RWPE2 (cell line): ENCODE data around the gene CROCC2.

Source experiments
- ATAC-seq: fragments of 200-7000 bp; cut with Tn5 transposase; 3 replicates; pipeline ENCODE4 v1.9.1; 2021; ENCODE audit warnings: low read depth
- DNase-seq: peaks from one replicate; pipeline ENCODE4 v3.0.0-alpha.2; 2020; ENCODE audit warnings: low spot score
- H3K27ac ChIP-seq: fragments of 450-650 bp; 2 replicates; pipeline ENCODE4 v1.5.1; 2017; ENCODE audit warnings: mild to moderate bottlenecking; ENCODE audit not compliant: poor library complexity, severe bottlenecking
- H3K27me3 ChIP-seq: fragments of 250-450 bp; sonication (Bioruptor Pico); 2 replicates; pipeline ENCODE4 v1.5.1; 2021; ENCODE audit warnings: mild to moderate bottlenecking, moderate library complexity; ENCODE audit not compliant: insufficient read depth, poor library complexity, severe bottlenecking
- H3K36me3 ChIP-seq: fragments of 250-450 bp; sonication (Bioruptor Pico); 2 replicates; pipeline ENCODE4 v1.5.1; 2020; ENCODE audit warnings: low read depth, mild to moderate bottlenecking, moderate library complexity
- H3K4me1 ChIP-seq: fragments of 250-450 bp; sonication (Bioruptor Pico); 2 replicates; pipeline ENCODE4 v1.5.1; 2021; ENCODE audit warnings: mild to moderate bottlenecking, moderate library complexity; ENCODE audit not compliant: insufficient read depth, poor library complexity, severe bottlenecking
- H3K4me3 ChIP-seq: fragments of 250-450 bp; sonication (Bioruptor Pico); 2 replicates; pipeline ENCODE4 v1.5.1; 2021; ENCODE audit warnings: mild to moderate bottlenecking, moderate library complexity; ENCODE audit not compliant: severe bottlenecking
- H3K9me3 ChIP-seq: fragments of 250-450 bp; sonication (Bioruptor Pico); 2 replicates; pipeline ENCODE4 v1.5.1; 2021; ENCODE audit warnings: mild to moderate bottlenecking, moderate library complexity; ENCODE audit not compliant: severe bottlenecking
- CTCF ChIP-seq: fragments of 450-650 bp; IDR thresholded peaks from one replicate; pipeline ENCODE4 v1.5.1; 2017; ENCODE audit warnings: mild to moderate bottlenecking, moderate library complexity; ENCODE audit not compliant: poor library complexity, severe bottlenecking

CROCC2 gene

DNA sequence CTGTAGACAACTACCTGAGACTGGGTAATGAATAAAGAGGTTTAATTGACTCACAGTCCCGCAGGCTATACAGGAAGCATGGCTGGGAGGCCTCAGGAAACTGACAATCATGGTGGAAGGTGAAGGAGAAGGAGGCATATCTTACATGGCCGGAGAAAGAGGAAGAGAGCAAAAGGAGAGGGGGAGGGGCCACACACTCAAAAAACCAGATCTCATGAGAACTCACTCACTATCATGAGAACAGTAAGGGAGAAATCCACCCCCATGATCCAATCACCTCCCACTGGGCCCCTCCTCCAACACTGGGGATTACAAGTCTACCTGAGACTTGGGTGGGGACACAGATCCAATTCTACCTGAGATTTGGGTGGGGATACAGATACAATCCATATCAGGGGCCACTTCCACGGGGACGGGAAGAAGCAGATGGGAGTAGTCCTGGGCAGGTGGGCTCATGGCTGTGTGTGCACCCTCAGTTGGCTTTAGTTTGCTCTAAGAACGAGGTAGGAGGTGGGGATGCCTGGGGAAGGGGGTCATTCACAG lies 20.0 kb upstream of the CROCC2 start:
- ATAC-seq (no peak), DNase-seq (no peak)
- H3K27ac ChIP-seq: no peak overlapping the region
- peaks cover 2% of the 10 kb centered on the region for H3K27me3 ChIP-seq
- H3K9me3 ChIP-seq: no peaks in the 10 kb centered on the region
- no peak for TF ChIP-seq CTCF
- H3K36me3 ChIP-seq: no peaks in the 10 kb centered on the region
- no peak overlapping the region for H3K4me3 ChIP-seq
- no peaks in the 10 kb centered on the region for H3K4me1 ChIP-seq

DNA sequence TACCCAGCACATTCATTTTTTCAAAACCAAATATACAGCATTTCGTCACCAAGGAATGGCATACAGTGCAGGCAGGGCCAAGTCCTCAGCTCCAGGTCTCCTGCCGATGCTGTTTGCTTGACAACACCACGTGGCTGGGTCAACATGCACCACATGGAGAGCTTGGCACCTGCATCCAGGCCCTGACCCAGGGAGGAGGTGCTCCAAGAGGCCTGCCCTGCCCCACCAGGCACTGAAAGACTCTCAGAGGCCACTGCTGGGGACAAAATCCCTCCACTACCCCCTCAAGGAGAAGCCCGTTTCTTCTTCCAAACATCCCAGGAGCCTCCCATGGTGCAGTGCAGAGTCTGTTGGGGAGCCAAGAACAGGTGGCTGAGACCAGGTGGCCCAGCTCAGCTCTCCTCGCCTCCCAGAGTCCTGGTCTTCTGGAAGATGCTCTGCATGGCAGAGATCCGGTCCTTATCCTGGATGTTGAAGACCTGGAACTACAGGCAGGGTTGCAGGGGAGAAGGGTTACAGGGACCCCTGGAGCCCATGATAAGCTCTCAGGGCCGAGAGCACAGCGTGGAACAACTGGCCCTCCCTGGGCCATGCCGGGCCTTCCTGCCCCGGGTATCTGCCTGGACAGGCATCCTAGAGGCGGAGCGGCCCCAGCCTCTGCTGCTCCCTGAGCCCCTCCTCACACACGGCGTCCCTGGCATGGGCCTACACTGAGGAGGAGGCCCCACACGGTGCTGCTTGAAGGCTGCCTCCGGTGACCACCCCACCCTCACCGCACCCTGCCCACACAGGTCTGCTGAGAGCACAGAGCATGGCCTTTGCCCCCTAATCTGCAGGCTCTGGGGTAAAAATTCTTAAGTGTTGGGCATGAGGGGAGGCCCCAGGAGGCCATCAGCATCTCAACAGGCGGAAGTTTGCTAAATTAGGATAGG lies 19.2 kb upstream of the CROCC2 start:
- H3K27me3 ChIP-seq: no peaks in the 10 kb centered on the region
- no peaks in the 10 kb centered on the region for H3K4me1 ChIP-seq
- no peak overlapping the region for H3K4me3 ChIP-seq
- peak; percentile 45 for DNase-seq
- ATAC-seq: no peak
- no peaks in the 10 kb centered on the region for H3K36me3 ChIP-seq
- H3K27ac ChIP-seq: no peak overlapping the region
- H3K9me3 ChIP-seq: no peaks in the 10 kb centered on the region
- TF ChIP-seq CTCF: no peak

GRCh38 chr2:240887631-240888030 lies 18.5 kb upstream of the CROCC2 start:
- no peaks in the 10 kb centered on the region for H3K36me3 ChIP-seq
- DNase-seq: no peak
- H3K4me3 ChIP-seq: no peak overlapping the region
- no peaks in the 10 kb centered on the region for H3K27me3 ChIP-seq
- no peak overlapping the region for H3K27ac ChIP-seq
- ATAC-seq: no peak
- H3K9me3 ChIP-seq: no peaks in the 10 kb centered on the region
- no peak for TF ChIP-seq CTCF
- no peaks in the 10 kb centered on the region for H3K4me1 ChIP-seq

DNA sequence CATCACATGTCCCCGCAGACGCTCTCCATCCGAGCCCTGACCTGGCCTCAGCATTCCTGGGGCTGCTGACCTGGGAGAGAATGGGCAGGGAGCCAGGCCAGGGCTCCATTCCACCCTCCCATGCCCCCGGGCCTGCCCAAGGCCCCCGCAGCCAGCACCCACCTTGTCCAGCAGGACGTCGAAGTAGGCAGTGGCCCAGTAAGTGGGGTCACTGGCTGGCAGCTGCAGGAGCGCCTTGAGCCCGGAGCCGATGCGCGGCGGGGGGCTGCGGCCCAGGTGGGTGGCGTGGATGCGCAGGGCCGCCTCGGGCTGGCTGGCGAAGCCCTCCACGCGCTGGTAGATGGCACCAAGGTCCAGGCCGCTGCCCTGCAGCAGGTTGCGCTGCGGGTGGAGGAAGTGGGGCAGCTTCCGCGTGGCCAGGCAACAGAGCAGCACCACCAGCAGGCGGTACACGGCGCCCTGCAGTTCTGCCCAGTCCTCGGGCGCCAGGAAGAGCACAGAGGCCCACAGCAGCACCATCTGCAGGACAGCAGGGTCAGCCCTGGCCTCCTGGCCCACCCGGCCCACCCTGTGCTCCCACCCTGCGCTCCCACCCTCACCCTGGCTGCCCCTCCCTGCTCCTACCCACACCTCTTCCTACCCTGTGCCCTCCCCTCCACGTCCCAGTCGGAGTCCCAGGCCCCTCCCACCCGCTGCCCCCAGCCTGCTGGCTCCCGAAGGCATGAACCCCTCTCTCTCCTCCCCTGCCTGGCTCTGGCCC lies 17.8 kb upstream of the CROCC2 start:
- no peak for ATAC-seq
- Histone ChIP-seq H3K36me3 (no peaks in the 10 kb centered on the region), H3K27me3 (no peaks in the 10 kb centered on the region), H3K27ac (no peak overlapping the region), H3K4me1 (no peaks in the 10 kb centered on the region), H3K4me3 (no peak overlapping the region), H3K9me3 (no peaks in the 10 kb centered on the region)
- no peak for TF ChIP-seq CTCF
- DNase-seq: no peak
